ENCODE results near the gene TYK2. TPM values are rescaled to one million over a fixed set of nuclear protein-coding genes. Genes with fewer than 3 reads are reported as not detected.

Gene TYK2
- total and polyA plus RNA-seq, 9 of the 15 experiments (the other 6 are each of a cell fraction or from before 2014, with no cell fraction given), result 15.0 to 182 (median 85.9) TPM

GRCh38 chr19:10390652-10391286 is 10.4 kb upstream of the TYK2 start:
- intact Hi-C loops (cut with micrococcal nuclease), result no loop called here
- FAIRE-seq (peak; percentile 91), ATAC-seq (peak; percentile 84), DNase-seq (ENCODE audit: extremely low read depth in 1 of 4, low spot score in 3 of 4) (peak; percentile 66 to 87 (median 70))
- H3K4me3 ChIP-seq, result no peak overlapping the region
- ChIA-PET CTCF (ENCODE audit: low intra/inter-chr PET ratio) (interaction anchor here (1.2 to 5.6 kb wide), 5 partner anchors 104 to 460 kb away, joined by 4 to 77 read pairs (median 14); partner anchors contain the start of genes ICAM1 and ICAM4), POLR2A (interaction anchor here (0.9 to 2.7 kb wide), 4 partner anchors 10 to 131 kb away, joined by 3 to 15 read pairs (median 10); partner anchors contain the start of genes ICAM5 and TYK2)
- no peaks in the 10 kb centered on the region for H3K9me3 ChIP-seq (replicated peaks; ENCODE audit: control insufficient read depth, insufficient read depth, low read depth, low read length)
- H2AFZ ChIP-seq (ENCODE audit: low read depth, low read length), result no peak overlapping the region
- H4K20me1 ChIP-seq (replicated peaks; ENCODE audit: control insufficient read depth, insufficient read depth, low read length), result 0 out of 2 replicates have a peak, but pooled peaks cover 3% of the 10 kb centered on the region
- H3K9me1 ChIP-seq (ENCODE audit: control insufficient read depth, insufficient read depth, low read length), result no peaks in the 10 kb centered on the region
- H3K79me2 ChIP-seq (ENCODE audit: control insufficient read depth, insufficient read depth, low read length), result no peaks in the 10 kb centered on the region
- H3K4me2 ChIP-seq (ENCODE audit: insufficient read depth, low read length), result no peak overlapping the region
- H3K27me3 ChIP-seq (ENCODE audit: control insufficient read depth in 2 of 2, insufficient read depth in 2 of 2, low read length in 2 of 2), result no peaks in the 10 kb centered on the region
- 44% methylated on average over 7 of the region's 9 CpGs for WGBS (ENCODE audit: insufficient coverage, low coverage, missing lambda C conversion rate)
- peaks cover 0 to 6% of the 10 kb centered on the region in 2 experiments; a peak in 2 of 5 replicates for H3K4me1 ChIP-seq (replicated peaks in 1 of 2; ENCODE audit: control insufficient read depth in 2 of 2, insufficient read depth in 2 of 2, low read length in 2 of 2)
- no peak overlapping the region for H3K27ac ChIP-seq (ENCODE audit: extremely low read depth, low read depth, low read length)
- in situ Hi-C loops (cut with MboI), result no loop called here
- peaks cover 57% of the 10 kb centered on the region; the same call in 2 of the 3 replicates for H3K36me3 ChIP-seq (ENCODE audit: control insufficient read depth, insufficient read depth, low read length)
- no peak overlapping the region for H3K9ac ChIP-seq (ENCODE audit: insufficient read depth in 1 of 2, low read depth in 2 of 2, low read length in 2 of 2)
- BruUV-seq (replicated peaks), result no TSS peak
- TF ChIP-seq HSF4 (CRISPR knock-in tag; IDR thresholded peaks at IDR 0.05; ENCODE audit: borderline replicate concordance) (no peak), ZBTB8A (IDR thresholded peaks at IDR 0.05; ENCODE audit: partially characterized antibody) (no peak), GTF2E2 (tag; IDR thresholded peaks at IDR 0.05) (no peak), ZNF347 (CRISPR knock-in tag; IDR thresholded peaks at IDR 0.05; ENCODE audit: low read depth) (no peak), SAP30 (IDR thresholded peaks at IDR 0.05; ENCODE audit: borderline replicate concordance, insufficient read depth, low read depth, low read length, poor library complexity, severe bottlenecking) (no peak), TOE1 (IDR thresholded peaks at IDR 0.05; ENCODE audit: borderline replicate concordance) (no peak), TOE1 (CRISPR knock-in tag; IDR thresholded peaks at IDR 0.05; ENCODE audit: borderline replicate concordance, low read depth) (no peak), EP400 (IDR thresholded peaks at IDR 0.05) (no peak), LCOR (CRISPR knock-in tag; IDR thresholded peaks at IDR 0.05) (no peak)
- TF ChIP-seq, protein P1, sequence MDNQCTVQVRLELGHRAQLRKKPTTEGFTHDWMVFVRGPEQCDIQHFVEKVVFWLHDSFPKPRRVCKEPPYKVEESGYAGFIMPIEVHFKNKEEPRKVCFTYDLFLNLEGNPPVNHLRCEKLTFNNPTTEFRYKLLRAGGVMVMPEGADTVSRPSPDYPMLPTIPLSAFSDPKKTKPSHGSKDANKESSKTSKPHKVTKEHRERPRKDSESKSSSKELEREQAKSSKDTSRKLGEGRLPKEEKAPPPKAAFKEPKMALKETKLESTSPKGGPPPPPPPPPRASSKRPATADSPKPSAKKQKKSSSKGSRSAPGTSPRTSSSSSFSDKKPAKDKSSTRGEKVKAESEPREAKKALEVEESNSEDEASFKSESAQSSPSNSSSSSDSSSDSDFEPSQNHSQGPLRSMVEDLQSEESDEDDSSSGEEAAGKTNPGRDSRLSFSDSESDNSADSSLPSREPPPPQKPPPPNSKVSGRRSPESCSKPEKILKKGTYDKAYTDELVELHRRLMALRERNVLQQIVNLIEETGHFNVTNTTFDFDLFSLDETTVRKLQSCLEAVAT (IDR thresholded peaks at IDR 0.05), result no peak
- TF ChIP-seq, protein P2, sequence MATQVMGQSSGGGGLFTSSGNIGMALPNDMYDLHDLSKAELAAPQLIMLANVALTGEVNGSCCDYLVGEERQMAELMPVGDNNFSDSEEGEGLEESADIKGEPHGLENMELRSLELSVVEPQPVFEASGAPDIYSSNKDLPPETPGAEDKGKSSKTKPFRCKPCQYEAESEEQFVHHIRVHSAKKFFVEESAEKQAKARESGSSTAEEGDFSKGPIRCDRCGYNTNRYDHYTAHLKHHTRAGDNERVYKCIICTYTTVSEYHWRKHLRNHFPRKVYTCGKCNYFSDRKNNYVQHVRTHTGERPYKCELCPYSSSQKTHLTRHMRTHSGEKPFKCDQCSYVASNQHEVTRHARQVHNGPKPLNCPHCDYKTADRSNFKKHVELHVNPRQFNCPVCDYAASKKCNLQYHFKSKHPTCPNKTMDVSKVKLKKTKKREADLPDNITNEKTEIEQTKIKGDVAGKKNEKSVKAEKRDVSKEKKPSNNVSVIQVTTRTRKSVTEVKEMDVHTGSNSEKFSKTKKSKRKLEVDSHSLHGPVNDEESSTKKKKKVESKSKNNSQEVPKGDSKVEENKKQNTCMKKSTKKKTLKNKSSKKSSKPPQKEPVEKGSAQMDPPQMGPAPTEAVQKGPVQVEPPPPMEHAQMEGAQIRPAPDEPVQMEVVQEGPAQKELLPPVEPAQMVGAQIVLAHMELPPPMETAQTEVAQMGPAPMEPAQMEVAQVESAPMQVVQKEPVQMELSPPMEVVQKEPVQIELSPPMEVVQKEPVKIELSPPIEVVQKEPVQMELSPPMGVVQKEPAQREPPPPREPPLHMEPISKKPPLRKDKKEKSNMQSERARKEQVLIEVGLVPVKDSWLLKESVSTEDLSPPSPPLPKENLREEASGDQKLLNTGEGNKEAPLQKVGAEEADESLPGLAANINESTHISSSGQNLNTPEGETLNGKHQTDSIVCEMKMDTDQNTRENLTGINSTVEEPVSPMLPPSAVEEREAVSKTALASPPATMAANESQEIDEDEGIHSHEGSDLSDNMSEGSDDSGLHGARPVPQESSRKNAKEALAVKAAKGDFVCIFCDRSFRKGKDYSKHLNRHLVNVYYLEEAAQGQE (IDR thresholded peaks at IDR 0.05; ENCODE audit: borderline replicate concordance), result peak; percentile 67
- TF ChIP-seq, protein P2 (CRISPR knock-in tag; IDR thresholded peaks at IDR 0.05; ENCODE audit: low read depth), result no peak

Data from K562 (cell line).